C4-2B (cell line): Measurements from ENCODE around the gene GMPR.

Source experiments
- H3K27ac ChIP-seq: fragments of 450-650 bp; 2 replicates; pipeline ENCODE4 v1.5.1; 2017
- CTCF ChIP-seq: fragments of 450-650 bp; conservative IDR thresholded peaks from 2 replicates; pipeline ENCODE4 v1.5.1; 2017; ENCODE audit warnings: mild to moderate bottlenecking
- ZFX ChIP-seq: fragments of 450-650 bp; IDR thresholded peaks from 2 replicates; pipeline ENCODE4 v1.6.1; 2017

GMPR gene

GRCh38 chr6:16318538-16318937 is 80.2 kb downstream of the GMPR start:
- TF ChIP-seq CTCF (no peak), ZFX (no peak)
- H3K27ac ChIP-seq, result no peak overlapping the region

GRCh38 chr6:16318953-16319720 is 80.8 kb downstream of the GMPR start:
- TF ChIP-seq CTCF, result no peak
- no peak for TF ChIP-seq ZFX
- no peak overlapping the region for H3K27ac ChIP-seq

GRCh38 chr6:16319813-16320532 is 81.6 kb downstream of the GMPR start:
- TF ChIP-seq ZFX (no peak), CTCF (no peak)
- no peak overlapping the region for H3K27ac ChIP-seq

GRCh38 chr6:16320533-16321340 is 82.3 kb downstream of the GMPR start:
- no peak overlapping the region for H3K27ac ChIP-seq
- TF ChIP-seq CTCF (no peak), ZFX (no peak)

- no peak overlapping the region for H3K27ac ChIP-seq
- TF ChIP-seq CTCF (no peak), ZFX (no peak)
Observed at GRCh38 chr6:16321341-16321710, 82.9 kb downstream of the GMPR start.

GRCh38 chr6:16321826-16322225 is 83.4 kb downstream of the GMPR start:
- no peak overlapping the region for H3K27ac ChIP-seq

More at GRCh38 chr6:16321826-16322225, 83.4 kb downstream of the GMPR start:
- TF ChIP-seq ZFX (no peak), CTCF (no peak)
